ENCODE measurements around the gene POM121.
"Not testable (repeated sequence)": the region's sequence is repeated elsewhere in the genome, so short reads cannot be mapped to it uniquely, and the experiment has no call there.

POM121 gene

DNA sequence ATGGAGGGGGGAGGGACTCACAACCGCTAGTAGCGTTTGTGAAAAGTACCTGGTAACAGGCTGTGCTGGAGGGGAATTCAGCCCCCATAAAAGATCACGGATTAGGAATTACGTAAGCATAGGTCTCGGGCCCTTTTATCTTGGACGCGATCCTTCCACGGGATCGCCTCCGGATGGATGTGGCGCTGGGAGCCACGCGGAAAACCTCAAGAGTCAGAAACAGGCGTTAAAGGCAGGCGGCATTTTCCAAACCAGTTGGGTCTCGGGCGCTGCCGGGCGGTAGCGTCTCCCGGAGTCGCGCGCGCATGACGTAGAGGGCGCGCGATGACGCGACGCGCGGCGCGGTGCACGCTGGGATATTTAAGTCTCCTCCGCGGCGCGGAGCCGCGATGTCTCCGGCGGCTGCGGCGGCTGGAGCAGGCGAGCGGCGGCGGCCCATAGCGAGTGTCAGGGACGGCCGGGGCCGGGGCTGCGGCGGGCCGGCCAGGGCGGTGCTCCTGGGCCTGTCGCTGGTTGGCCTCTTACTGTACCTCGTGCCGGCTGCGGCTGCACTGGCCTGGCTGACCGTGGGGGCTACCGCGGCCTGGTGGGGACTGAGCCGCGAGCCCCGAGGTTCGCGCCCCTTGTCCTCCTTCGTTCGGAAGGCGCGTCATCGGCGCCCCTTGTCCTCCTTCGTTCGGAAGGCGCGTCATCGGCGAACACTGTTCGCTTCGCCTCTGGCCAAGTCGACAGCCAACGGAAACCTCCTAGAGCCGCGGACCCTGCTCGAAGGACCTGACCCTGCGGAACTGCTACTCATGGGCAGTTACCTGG lies at the start of gene POM121:
Gene POM121 (plus strand): TSS at position 363 of the 813 bp plus-strand sequence. CDS start 27 bp downstream, at position 390.
- DNase-seq = peak; percentile 69 to 97 (median 80)
- intact Hi-C loops (cut with DNase I) = no loop called here

- DNase-seq = peak; percentile 66 to 97 (median 80)
- intact Hi-C loops (cut with DNase I) = not testable (repeated sequence)
Observed at GRCh38 chr7:72879079-72879736, 45.7 kb upstream of the POM121 start.

- DNase-seq = peak; percentile 25 to 92 (median 42)
- intact Hi-C loops (cut with DNase I) = not testable (repeated sequence)
Observed at GRCh38 chr7:72879737-72880215, 45.1 kb upstream of the POM121 start.

GRCh38 chr7:72891750-72892149 lies 33.1 kb upstream of the POM121 start:
- DNase-seq; intact Hi-C loops (cut with DNase I): not testable (repeated sequence)

- DNase-seq; intact Hi-C loops (cut with DNase I): not testable (repeated sequence)
Observed at GRCh38 chr7:72904740-72905139, 20.2 kb upstream of the POM121 start.

- intact Hi-C loops (cut with DNase I); DNase-seq: not testable (repeated sequence)
Observed at GRCh38 chr7:72908422-72908821, 16.5 kb upstream of the POM121 start.

GRCh38 chr7:72911395-72911794 lies 13.5 kb upstream of the POM121 start:
- intact Hi-C loops (cut with DNase I); DNase-seq: not testable (repeated sequence)

GRCh38 chr7:72913750-72914149 lies 11.1 kb upstream of the POM121 start:
- DNase-seq; intact Hi-C loops (cut with DNase I): not testable (repeated sequence)

DNA sequence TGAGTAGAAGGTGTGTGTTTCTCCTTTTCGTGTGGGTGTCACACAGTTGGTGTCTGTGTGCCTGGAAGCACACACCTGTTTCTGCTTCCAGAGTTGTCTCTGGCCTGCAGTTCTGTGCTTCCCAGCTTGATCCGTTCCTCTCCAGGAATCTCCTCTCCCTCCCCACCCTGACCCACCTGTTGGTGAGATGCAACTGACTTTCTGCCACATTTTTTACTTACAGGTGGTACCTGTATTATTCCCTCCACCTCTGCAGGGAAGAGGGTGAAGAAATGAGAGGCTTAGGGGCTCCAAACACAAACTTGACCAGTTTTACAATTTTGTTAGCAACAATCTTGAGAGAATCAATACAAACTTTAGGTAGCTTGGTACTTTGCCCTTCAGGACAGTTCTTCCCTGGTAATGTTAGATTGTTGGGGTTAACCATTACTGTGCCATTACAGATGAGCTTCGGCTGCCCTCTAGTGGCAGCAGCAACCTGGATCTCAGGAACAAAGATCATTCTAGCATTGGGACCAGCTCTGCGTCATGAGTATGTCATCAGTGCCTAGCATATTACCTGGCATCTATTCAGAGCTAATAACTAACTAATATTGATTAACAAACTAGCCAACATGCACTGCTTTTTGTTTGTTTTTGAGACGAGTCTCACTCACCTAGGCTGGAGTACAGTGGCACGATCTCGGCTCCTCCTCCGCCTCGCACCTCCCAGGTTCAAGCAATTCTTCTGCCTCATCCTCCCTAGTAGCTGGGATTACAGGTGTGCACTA lies 10.0 kb upstream of the POM121 start:
- intact Hi-C loops (cut with DNase I) = not testable (repeated sequence)
- DNase-seq = peak in 4 of 10 donors; percentile 13 to 40 (median 36)

DNA sequence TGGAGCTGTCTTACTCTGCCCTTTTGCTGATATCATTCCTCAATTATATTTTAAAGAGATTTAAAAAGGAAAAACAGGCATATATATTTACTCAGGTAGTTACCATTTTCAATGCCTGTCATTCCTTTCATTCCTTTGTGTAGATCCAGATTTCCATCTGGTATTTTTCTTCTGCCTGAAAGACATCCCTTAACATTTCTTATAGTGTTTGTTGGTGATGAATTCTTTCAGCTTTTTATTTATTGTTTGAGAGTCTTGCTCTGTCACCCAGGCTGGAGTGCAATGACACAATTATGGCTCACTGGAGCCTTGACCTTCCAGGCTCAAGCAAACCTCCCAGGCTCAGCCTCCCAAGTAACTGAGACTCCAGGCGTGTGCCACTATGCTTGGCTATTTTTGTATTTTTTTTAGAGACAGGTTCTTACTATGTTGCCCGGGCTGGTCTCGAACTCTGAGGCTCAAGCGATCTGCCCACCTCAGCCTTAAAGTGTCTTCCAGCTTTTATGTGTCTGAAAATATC lies 5.6 kb upstream of the POM121 start:
- DNase-seq = no peak
- intact Hi-C loops (cut with DNase I) = no loop called here

DNA sequence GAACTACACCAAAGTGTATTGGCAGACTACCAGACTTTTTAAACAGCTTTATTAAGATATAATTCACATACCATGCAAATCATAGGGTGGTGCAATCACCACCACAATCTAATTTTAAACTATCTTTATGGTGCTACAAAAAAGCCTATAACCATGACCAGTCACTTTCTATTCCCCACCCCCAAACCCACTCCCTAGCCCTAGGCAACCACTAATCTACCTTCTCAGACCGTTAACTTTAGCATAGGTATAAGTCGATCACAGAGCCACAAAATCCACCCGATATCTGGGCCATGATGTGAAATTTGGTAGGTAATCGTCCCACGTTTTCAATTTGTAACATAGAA lies 536 bp upstream of the POM121 start:
- intact Hi-C loops (cut with DNase I) = no loop called here
- no peak for DNase-seq

GRCh38 chr7:72925546-72926120 lies 738 bp downstream of the POM121 start:
- DNase-seq = no peak
- intact Hi-C loops (cut with DNase I) = no loop called here

- DNase-seq; intact Hi-C loops (cut with DNase I): not testable (repeated sequence)
Observed at GRCh38 chr7:72927791-72928190, 2.9 kb downstream of the POM121 start.

DNA sequence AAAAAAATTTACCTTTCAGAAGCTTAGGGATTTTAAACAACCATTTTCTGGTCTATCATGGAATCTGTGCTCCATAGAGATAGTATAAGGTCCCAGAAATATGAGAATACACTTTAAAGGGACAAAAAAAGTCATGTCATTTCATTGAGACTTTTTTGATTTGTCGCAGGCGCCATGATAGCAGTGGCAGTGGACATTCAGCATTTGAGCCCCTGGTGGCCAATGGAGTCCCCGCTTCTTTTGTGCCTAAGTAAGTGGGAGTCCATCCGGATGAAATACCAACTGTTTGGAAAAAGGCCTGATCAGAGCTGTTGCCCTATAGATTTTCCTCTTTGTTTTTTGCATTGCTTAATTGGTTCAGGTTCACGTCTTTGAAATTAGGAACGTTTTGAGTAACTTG lies 3.3 kb downstream of the POM121 start:
- intact Hi-C loops (cut with DNase I) = not testable (repeated sequence)

DNA sequence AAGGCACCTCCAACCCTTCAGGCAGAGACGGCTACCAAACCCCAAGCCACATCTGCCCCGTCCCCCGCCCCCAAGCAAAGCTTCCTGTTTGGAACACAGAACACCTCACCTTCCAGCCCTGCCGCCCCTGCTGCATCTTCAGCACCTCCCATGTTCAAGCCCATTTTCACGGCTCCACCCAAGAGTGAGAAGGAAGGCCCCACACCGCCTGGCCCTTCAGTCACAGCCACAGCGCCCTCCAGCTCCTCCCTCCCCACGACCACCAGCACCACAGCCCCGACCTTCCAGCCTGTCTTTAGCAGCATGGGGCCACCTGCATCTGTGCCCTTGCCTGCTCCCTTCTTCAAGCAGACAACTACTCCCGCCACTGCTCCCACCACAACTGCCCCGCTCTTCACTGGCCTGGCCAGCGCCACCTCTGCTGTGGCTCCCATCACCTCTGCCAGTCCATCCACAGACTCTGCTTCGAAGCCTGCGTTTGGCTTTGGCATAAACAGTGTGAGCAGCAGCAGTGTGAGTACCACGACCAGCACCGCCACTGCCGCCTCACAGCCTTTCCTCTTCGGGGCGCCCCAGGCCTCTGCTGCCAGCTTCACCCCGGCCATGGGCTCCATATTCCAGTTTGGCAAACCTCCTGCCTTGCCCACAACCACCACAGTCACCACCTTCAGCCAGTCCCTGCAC lies 17.3 kb downstream of the POM121 start:
- intact Hi-C loops (cut with DNase I); DNase-seq: not testable (repeated sequence)

More for the DNA sequence above, 3.3 kb downstream of the POM121 start:
- not testable (repeated sequence) for DNase-seq

DNA sequence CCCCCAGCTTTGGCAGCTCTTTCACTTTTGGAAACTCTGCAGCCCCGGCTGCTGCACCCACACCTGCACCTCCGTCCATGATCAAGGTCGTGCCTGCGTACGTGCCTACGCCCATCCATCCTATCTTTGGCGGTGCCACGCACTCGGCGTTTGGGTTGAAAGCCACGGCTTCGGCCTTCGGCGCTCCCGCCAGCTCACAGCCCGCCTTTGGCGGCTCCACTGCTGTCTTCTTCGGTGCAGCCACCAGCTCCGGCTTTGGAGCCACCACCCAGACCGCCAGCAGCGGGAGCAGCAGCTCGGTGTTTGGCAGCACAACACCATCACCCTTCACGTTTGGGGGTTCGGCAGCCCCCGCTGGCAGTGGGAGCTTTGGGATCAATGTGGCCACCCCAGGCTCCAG lies 18.1 kb downstream of the POM121 start:
- intact Hi-C loops (cut with DNase I) = not testable (repeated sequence)
- peak in 1 of 10 donors; percentile 60 for DNase-seq

GRCh38 chr7:72944937-72945336 lies 20.0 kb downstream of the POM121 start:
- DNase-seq = peak in 2 of 10 donors; percentile 72 to 77
- intact Hi-C loops (cut with DNase I) = not testable (repeated sequence)

DNA sequence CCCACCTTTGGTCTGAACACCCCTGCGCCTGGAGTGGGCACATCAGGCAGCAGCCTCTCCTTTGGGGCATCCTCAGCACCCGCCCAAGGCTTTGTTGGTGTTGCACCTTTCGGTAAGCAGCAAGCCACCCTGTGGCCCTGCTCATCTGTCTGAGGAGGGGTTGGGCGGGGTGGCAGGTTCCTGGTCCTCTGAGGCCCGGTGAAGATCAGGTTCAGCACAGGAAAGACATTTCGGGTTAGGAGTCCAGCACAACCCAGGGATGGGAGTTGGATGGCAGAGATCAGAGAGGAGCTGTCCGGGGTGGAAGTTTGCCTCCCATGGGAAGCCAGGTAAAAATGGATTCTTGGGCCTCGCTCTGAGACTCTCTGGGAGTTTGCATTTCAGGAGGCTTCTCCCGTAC lies 20.7 kb downstream of the POM121 start:
- DNase-seq = peak in 2 of 10 donors; percentile 44 to 63
- intact Hi-C loops (cut with DNase I) = not testable (repeated sequence)

DNA sequence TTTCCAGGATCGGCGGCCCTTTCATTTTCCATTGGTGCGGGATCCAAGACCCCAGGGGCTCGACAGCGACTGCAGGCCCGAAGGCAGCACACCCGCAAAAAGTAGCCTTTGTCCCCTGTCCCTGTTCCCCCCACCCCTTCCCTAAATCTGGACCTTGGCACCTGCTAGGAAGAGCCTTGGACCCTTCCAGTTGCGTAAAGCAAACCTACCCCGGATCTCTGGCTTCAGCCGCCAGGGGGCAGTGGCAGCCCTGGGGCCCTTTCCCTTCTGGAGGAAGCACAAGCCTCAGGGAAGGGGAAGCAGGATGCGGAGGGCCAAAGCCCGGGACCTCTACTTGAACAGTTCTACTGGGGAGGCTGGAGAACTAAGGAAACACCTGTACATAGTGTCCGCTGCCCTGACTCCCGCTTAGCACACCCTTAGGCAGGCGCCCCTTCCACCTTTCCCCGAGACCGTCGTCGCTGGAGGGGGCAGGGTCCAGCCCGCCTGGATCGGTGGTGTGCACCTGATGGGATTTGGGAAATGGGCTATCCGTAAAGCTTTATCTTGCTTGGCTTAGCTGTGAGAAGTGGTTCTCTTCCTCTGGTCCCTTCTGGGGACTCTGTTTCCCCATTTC lies 21.3 kb downstream of the POM121 start:
- intact Hi-C loops (cut with DNase I) = not testable (repeated sequence)
- DNase-seq = peak in 2 of 10 donors; percentile 17 to 59

Measured in posterior cingulate gyrus (tissue), 11 donors.